Measurements from ENCODE around the gene FLT3LG.

DNA sequence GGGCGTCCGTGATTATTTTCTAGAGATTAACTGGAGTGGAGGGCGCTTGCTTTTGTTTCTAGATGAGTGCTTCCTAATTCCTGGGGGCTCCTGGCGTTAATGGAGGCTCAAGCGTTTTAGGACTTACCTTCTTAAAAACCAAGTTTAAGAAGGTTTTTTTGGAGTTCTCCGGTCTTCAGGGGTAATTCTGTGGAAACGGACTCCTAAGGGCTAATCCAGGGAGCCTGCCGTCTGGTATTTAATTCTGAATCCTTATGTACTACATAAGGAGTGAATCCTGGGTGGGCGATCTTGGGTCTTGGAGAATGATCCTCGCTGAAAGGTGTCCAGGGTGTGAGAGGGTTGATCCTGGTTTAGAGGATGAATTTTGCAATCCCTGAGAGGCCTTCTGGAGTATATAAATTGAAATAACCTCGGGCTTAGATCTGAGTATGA, 22.6 kb downstream of the FLT3LG start:
- TF ChIP-seq POLR2A (IDR thresholded peaks at IDR 0.05) = no peak
- TF ChIP-seq CTCF (IDR thresholded peaks at IDR 0.05) = no peak

Measured in gastroesophageal sphincter (tissue), 3 donors.